ENCODE results near the gene DEPDC1B.
"Not testable (repeated sequence)": the region's sequence is repeated elsewhere in the genome, so short reads cannot be mapped to it uniquely, and the experiment has no call there.

The DEPDC1B gene

DNA sequence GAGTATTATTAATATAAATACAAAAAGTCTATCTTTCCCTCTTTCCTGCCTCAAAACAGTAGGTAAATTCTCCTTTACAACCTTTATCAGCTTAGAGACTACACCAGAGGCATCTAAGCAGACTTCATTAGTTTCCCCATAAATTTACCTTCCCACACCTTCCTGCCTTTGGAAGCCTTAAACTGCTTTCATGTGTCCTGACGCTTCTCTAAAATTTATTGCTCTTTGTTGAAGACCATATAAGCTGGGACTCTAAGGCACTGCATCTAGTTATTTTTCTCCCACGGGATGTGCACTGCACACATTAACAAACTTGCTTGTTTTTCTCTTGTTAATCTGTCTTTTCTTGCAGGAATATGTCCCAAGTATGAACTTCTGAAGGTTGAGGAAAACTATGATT, 51.8 kb downstream of the DEPDC1B start:
- DNase-seq = no peak

- no peak for DNase-seq
Observed at GRCh38 chr5:60640901-60641300, 59.1 kb downstream of the DEPDC1B start.

DNA sequence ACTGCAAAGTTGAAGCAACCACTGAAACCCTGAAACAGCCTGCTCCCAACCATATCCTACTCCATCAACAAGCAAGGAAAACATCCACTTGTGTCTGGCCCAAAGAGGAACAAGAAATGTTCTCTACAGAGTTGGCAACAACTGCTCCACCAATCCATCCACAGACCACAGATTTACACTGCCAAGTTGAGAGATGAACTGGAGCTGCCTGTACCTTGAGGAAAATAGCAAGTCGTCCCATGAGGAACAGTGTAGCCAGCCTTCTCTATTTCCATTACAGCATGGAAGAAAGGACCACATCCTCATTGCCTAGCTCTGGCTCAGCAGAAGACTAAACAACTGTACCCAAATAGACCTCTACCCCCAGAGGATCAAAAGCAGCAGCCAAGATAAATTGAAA, 60.4 kb downstream of the DEPDC1B start:
- no peak for DNase-seq

DNA sequence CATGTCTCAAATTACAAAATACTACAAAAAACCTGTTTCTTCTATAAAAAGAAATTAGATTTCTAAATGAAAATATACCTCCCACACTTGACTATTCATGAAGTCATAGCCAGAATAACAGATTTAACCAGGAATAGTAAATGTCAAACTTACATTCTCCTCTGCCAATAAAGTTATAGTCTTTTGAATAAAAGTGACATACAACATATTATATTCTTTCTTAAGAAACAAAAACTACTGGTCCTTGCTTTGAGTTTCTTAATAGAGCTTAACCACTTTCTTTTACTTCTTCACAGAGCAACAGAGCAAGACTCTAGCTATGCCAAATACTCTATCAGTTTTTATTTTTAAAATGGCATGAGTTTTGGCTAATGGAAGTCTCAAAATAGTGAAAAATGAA, 61.7 kb downstream of the DEPDC1B start:
- no peak for DNase-seq

- DNase-seq = no peak
Observed at GRCh38 chr5:60636644-60637043, 63.3 kb downstream of the DEPDC1B start.

- DNase-seq = no peak
Observed at GRCh38 chr5:60636001-60636400, 64.0 kb downstream of the DEPDC1B start.

DNA sequence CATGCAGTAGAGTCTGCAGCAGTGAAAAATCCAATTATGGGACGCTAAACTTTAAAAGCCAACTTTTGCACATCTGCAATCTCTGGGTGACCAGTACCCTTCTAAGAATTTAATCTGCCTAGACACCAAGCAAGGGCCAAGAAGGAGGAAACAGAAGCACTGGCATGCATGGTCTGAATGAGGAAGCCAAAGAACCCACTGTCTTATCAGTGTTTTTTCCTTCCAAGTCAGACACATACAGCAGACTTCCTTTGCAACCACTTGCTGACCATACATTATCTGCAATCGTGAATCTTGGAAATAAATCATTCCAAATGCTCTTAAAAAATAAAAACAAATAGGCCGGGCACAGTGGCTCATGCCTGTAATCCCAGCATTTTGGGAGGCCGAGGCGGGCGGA, 65.9 kb downstream of the DEPDC1B start:
- DNase-seq = peak; percentile 8 to 48

- no peak for DNase-seq
Observed at GRCh38 chr5:60633341-60633740, 66.6 kb downstream of the DEPDC1B start.

DNA sequence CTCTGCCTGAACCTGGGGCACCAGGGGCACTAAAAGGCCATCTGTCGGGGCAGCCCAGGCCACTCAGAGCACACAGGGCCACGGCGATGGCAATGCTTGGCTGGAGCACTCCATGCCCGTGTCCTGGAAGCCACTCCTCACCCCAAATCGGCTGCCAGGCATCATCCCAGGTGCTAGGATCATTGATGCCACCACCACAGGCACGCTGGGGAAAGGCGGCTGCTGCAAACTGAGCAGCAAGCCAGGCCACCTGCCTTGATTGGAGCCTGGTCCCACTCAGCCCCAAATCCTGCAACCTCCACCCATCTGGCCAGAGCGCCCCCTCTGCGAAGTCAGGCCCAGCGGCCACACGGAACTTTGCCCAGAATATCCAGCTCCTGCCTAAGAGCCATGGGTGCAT, 67.8 kb downstream of the DEPDC1B start:
- DNase-seq = no peak

- no peak for DNase-seq
Observed at GRCh38 chr5:60630836-60631235, 69.1 kb downstream of the DEPDC1B start.

GRCh38 chr5:60630179-60630578, 69.8 kb downstream of the DEPDC1B start:
- DNase-seq = no peak

- DNase-seq = not testable (repeated sequence)
Observed at GRCh38 chr5:60624875-60625274, 75.1 kb downstream of the DEPDC1B start.

DNA sequence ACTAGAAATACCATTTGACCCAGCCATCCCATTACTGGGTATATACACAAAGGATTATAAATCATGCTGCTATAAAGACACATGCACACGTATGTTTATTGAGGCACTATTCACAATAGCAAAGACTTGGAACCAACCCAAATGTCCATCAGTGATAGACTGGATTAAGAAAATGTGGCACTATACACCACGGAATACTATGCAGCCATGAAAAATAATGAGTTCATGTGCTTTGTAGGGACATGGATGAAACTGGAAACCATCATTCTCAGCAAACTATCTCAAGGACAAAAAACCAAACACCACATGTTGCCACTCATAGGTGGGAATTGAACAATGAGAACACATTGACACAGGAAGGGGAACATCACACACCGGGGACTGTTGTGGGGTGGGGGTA, 79.2 kb downstream of the DEPDC1B start:
- not testable (repeated sequence) for DNase-seq

DNA sequence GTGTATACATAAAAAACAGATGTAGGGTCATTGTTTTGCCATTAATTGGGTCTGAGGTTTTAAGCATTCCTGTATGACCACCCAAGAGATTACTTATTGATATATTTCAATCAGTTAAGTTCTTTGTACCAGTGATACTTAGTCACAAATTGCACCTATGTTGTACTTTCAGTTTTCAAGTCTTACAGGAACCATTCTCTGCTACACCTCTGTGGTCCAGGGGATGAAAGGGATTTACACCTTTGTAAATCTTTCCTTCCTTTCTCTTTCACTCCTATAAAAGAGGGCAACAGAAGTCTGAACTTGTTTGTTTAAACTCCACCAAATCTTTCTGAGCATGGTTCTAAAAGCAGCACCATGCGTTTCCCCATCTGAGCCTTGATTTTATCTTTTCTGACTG, 86.1 kb downstream of the DEPDC1B start:
- DNase-seq = no peak

GRCh38 chr5:60611099-60611740, 88.7 kb downstream of the DEPDC1B start:
- no peak for DNase-seq

GRCh38 chr5:60604771-60605170, 95.2 kb downstream of the DEPDC1B start:
- no peak for DNase-seq

DNA sequence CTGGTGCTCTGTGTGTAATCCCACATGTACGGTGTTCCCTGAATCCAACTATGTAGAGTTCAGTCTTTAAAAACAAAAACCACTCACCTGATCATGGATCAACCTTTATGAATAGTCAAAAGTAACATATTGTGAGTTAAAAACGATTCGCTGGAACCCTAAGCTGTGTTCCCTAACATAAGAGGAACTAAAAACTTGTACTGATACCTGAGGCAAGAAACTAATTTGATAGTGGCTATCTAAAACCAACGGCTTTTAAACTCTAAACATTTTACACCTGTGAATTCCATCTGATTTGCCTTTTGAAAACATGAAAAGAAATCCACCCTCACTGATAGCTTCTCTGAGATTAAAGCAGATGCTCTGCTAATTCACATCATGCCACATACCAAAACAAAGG, 101.5 kb downstream of the DEPDC1B start:
- no peak for DNase-seq

DNA sequence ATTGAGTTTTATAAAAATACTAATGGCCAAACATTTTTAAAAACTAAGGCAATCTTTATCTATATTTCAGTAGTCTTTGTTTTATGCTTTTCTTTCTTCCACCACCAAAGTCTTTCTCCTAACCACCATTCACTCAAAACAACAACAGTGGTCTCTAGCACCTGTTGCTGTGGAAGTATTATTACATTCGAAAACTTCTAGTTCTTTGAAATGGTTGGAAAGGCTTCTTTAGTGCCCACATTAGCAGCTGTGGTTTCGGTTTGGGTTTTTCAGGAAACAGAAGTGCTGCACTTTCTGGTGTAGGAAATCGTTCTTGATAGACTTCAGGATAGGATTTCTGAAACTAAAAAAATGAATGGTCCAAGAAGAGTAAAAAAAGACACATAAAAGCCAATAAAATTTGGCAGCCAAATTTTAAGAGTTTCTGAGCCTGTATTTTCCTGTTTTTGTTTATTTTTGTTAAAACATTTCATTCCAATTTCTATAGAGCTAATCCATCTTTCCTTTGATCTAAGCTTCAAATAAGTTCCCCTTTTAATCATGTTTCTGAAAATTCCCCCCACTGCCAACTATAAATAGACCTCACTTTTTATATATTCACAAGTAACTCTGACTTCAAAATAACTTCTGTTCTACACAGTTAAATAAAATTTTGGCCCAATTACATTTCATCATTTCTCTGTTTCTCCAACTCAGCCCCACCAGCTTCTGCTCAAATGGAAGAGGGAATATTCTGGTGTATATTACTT, 102.2 kb downstream of the DEPDC1B start:
- DNase-seq = peak; percentile 28 to 34

GRCh38 chr5:60594715-60595477, 105.1 kb downstream of the DEPDC1B start:
- no peak for DNase-seq

DNA sequence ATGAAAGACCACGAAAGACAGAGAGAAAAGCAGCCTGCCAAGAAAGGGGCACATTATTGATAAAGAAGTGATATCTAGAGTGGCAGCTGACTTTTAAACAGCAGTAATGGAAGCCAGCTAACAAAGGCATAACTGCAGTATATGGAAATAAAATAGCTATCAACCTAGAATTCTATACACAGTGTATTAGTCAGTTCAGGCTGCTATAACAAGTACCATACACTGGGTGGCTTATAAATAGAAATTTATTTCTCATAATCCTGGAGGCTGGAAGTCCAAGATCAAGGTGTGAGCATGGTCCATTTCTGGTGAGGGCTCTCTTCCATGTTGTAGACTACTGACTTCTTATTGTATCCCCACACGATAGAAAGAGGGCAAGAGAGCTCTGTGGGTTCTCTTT, 109.8 kb downstream of the DEPDC1B start:
- DNase-seq = no peak

GRCh38 chr5:60587312-60587711, 112.7 kb downstream of the DEPDC1B start:
- not testable (repeated sequence) for DNase-seq

DNA sequence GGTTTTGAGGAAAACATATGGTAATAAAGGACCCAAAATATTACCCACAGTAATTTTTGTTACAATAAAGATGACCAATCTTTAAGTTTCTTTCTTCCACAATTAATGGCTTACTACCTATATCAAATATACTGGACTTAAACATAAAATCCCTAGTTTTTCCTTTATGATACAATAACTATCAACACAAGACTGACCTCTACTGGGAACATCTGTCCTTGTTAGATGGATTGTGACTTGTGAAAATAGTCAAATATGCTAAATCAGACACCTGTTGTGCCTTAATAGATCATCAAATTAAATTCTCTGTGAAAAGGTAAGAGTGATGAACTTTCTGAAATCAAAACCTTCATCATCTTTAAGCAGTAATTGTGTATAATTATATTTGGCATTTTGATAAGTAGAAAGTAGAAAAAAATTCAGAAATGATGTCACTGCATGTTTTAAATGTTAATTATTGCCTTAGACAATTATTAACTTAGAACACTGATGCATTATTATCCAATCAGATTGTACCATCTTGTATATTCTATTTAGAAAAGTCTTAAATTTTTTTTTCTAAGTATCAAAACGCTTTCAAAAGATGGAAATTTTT, 113.6 kb downstream of the DEPDC1B start:
- peak; percentile 27 to 44 for DNase-seq

- DNase-seq = no peak
Observed at GRCh38 chr5:60585618-60586017, 114.3 kb downstream of the DEPDC1B start.

Data from inflammatory macrophage (primary cell).